AG09309 (cell line): ENCODE data around the gene SMG7.

Source experiments
- DNase-seq: peaks from one replicate; pipeline ENCODE4 v3.0.0-alpha.2; 2010; ENCODE audit warnings: low read depth
- H3K4me3 ChIP-seq: 2 replicates; pipeline ENCODE4 v1.5.1; 2011; ENCODE audit warnings: mild to moderate bottlenecking, low read depth, low read length, moderate library complexity; ENCODE audit not compliant: control insufficient read depth
- TF ChIP-seq, protein P1 (sequence below): IDR thresholded peaks from 2 replicates; pipeline ENCODE4 v1.5.1; 2011; ENCODE audit warnings: mild to moderate bottlenecking, low read depth, low read length, inconsistent platforms; ENCODE audit not compliant: insufficient read depth, control insufficient read depth; ENCODE audit errors: missing control alignments

SMG7 gene

DNA sequence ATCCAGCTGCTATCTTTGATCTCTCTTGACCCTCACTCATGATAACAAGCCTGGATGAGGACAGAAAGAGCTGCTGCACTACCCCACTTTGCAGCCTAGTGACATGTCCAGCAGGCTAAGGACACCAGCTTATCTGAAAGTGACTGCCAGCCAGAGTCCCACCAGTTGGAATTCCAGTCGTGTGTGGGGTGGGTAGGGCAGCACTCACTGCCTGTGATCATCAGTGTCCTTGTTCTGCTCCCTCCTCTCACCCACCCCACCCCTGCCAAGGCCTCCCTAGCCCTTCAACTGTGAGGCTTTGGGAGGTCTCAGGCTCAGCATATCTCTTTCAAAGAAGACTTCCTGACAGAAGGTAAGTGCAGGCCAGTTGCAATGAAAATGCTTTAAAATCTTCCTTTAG, 38.6 kb upstream of the SMG7 start:
- TF ChIP-seq, protein P1, sequence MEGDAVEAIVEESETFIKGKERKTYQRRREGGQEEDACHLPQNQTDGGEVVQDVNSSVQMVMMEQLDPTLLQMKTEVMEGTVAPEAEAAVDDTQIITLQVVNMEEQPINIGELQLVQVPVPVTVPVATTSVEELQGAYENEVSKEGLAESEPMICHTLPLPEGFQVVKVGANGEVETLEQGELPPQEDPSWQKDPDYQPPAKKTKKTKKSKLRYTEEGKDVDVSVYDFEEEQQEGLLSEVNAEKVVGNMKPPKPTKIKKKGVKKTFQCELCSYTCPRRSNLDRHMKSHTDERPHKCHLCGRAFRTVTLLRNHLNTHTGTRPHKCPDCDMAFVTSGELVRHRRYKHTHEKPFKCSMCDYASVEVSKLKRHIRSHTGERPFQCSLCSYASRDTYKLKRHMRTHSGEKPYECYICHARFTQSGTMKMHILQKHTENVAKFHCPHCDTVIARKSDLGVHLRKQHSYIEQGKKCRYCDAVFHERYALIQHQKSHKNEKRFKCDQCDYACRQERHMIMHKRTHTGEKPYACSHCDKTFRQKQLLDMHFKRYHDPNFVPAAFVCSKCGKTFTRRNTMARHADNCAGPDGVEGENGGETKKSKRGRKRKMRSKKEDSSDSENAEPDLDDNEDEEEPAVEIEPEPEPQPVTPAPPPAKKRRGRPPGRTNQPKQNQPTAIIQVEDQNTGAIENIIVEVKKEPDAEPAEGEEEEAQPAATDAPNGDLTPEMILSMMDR = no peak
- DNase-seq = no peak
- H3K4me3 ChIP-seq = no peak overlapping the region

DNA sequence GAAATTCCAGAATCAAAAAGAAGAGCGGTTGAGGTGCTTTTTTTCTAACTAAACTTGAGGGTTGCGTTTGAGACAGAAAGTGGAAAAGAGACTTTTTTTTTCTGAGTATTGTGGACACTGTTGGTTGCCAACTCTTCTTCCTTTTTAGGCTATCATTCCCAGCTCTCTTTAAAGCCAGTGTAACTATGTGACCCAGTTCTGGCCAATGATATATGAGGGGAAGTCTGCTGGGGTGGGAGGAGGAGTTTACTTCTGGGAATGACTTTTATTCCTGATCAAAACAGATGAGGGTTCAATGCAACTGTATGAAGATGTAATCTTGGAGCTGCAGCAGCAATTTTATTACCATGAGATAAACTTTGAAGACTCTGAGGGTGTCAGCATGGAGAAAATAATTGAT, 36.8 kb upstream of the SMG7 start:
- no peak overlapping the region for H3K4me3 ChIP-seq
- no peak for DNase-seq
- TF ChIP-seq, protein P1 = no peak

DNA sequence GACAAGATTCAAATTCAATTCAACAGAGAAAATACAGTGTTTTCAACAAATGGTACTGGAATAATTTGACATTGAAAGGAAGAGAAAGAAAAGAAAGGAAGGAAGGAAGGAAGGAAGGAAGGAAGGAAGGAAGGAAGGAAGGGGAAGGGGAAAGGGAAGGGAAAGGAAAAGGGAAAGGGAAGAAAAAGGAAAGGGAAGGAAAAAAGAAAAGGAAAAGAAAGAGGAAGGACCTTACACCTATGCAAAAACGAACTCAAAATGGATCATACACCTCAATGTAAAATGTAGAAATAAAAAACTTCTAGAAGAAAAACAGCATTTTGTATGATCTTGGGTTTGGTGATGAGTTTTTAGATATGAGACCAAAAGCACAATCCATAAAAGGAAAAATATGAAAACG, 34.2 kb upstream of the SMG7 start:
- TF ChIP-seq, protein P1 = no peak
- no peak for DNase-seq
- H3K4me3 ChIP-seq = no peak overlapping the region

DNA sequence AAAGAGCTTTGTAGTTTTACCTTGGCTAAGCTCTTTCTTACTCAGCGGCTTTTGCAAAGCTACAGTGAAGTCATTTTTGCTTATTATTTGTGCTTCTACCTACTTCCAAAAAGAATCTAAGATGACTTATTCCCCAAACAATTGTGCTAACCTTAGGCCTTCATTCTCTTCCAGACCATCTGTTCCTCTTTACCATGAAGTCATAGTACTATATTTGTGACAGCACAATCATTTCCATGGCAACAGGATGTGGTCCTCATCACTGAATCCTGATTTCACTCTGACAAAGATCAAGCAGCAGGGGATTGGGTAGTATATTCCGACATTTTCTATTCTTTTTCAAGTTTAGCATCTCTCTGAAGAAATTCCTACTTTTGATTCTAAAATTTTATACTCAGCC, 29.3 kb upstream of the SMG7 start:
- no peak overlapping the region for H3K4me3 ChIP-seq
- TF ChIP-seq, protein P1 = no peak
- DNase-seq = no peak

DNA sequence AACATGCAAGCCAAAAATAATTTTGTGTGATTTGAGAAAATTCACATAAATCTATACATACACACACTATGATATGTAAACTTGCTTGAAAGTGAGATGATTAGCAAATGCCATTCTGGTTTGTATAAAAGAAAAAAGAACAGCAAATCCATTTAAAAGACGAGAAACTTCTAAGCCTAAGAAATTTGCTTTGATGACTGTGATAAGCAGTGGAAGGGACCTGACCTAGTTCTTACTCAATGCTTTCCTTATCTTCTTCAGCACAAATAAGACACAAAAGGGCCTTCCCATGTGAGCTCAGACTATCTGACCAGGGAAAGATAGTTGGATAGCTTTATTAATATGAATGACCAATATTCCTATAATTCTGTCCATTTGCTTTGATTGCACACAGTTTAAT, 28.8 kb upstream of the SMG7 start:
- no peak overlapping the region for H3K4me3 ChIP-seq
- TF ChIP-seq, protein P1 = no peak
- DNase-seq = no peak

DNA sequence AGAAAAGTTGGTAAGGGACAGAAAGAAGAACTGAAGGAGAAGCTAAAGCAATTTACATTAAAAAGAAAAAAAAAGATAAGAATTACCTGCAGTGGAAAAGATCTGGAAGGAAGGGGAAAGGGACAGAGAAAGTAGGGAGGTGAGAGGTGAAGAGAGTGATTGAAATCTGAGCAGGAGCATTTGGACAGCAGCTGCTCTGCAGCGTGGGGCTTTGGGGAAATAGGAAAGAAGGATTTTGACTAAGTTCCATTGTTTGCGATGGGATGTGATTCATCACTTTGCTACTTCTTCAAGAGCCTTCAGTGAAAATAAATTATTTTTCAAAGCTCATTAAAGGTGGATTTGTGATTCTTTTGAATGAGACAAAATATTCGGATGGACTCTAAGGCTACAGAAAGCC, 28.1 kb upstream of the SMG7 start:
- H3K4me3 ChIP-seq = no peak overlapping the region
- DNase-seq = no peak

More for the DNA sequence above, 28.1 kb upstream of the SMG7 start:
- TF ChIP-seq, protein P1 = no peak
